Activated T-cell treated with anti-CD3 and anti-CD28 coated beads, Interleukin-2, amount 50 U/mL, for 4 hours (primary cell): ENCODE data around the gene ZBED4. TPM values are rescaled to one million over a fixed set of nuclear protein-coding genes. Genes with fewer than 3 reads are reported as not detected.

Source experiments
- ATAC-seq, 2 donors: fragments of 200-7000 bp; cut with Tn5 transposase; one replicate each; pipeline ENCODE4 v1.10.0; 2021
- DNase-seq: peaks from one replicate; pipeline ENCODE4 v3.0.0-alpha.2; 2020
- H3K27me3 Mint-ChIP-seq: one replicate; pipeline ENCODE4 v1.8.0; 2021; ENCODE audit warnings: low read depth, mixed read lengths
- H3K36me3 Mint-ChIP-seq: one replicate; pipeline ENCODE4 v1.8.0; 2022; ENCODE audit warnings: mixed read lengths; ENCODE audit not compliant: insufficient read depth
- H3K4me1 Mint-ChIP-seq: one replicate; pipeline ENCODE4 v1.8.0; 2021; ENCODE audit warnings: low read depth, mixed read lengths
- H3K4me3 Mint-ChIP-seq: one replicate; pipeline ENCODE4 v1.8.0; 2021; ENCODE audit warnings: mild to moderate bottlenecking, moderate library complexity, mixed read lengths
- H3K9me3 Mint-ChIP-seq: one replicate; pipeline ENCODE4 v1.8.0; 2021; ENCODE audit warnings: mixed read lengths
- total RNA-seq, 3 donors: library from RNA; stranded (reverse); gene quantifications; one replicate each; pipeline ENCODE4 v1.2.1, GENCODE V29; 2021

Gene ZBED4
- total RNA-seq, 3 donors from 2014 or later = 16.5 to 17.7 (median 16.8) TPM

DNA sequence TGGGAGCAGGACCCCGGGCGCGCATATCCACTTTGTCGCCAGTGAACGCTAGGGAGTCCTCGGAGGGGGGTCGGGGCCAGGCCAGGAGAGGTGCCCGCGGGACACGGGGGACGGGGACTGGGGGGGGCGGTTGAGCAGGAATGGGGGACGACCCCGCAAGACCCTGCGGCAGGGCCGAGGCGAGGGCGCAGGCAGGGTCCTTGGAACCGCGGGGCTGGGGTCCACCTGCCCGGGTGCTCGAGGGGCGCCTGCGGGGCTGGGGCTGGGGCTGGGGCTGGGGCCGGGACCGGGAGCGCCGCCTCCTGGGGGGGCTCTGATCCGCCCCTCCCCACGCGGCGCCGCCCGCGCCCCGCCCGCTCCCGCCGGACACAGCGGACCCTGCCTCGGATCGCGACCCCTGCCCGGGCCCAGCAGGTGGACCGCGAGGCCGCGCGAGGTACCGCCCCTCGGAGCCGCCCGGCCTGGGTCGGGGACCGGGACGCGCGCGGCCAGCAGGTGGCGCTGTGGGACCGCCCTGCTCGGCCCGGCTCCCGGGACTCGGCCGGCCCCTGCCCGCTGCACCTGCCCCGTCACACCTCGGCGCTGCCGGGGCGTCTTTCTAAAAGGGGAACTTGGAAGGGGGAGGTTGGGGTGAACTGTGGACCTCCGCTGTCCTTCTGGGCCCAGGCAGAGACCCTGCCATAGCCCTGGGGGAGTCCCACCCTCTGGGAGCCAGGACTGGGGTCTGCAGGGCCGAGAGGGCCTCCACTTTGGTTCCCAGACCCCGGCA is 75.8 kb downstream of the ZBED4 start:
- peak; percentile 84 to 85 for ATAC-seq
- peaks cover 6% of the 10 kb centered on the region for H3K36me3 Mint-ChIP-seq
- no peaks in the 10 kb centered on the region for H3K27me3 Mint-ChIP-seq
- H3K4me1 Mint-ChIP-seq = peaks cover 48% of the 10 kb centered on the region
- H3K9me3 Mint-ChIP-seq = no peaks in the 10 kb centered on the region
- H3K4me3 Mint-ChIP-seq = peak overlapping the region; percentile 11
- peak; percentile 80 for DNase-seq

DNA sequence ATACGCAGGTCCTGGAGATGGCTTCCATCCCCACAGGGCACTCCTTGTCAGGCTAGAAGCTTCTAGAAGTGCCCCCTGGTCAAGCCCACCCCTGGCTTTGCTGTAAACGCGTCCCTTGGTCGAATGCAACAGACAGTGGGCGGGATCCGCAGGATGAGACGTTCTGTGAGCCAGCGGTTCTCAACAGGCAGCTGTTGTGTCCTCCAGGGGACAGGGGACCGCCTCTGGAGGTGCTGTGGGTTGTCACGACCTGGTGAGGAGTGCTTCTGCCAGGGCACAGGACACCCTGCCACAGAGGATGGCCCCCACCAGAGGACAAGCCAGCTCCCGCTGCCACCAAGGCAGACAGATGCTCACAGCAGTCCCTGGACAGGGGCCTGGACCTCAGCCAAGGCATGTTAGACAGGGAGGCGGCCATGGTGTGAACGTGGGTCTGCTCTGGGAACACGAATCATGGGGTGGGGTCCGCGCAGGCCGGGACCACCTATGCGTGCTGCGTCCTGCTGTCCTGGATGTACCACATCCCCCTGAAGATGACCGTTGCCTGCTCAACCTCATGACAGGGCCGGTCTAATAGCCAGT is 76.4 kb downstream of the ZBED4 start:
- DNase-seq = no peak
- Mint-ChIP-seq H3K4me3 (peak overlapping the region; percentile 11), H3K9me3 (no peaks in the 10 kb centered on the region), H3K4me1 (peaks cover 47% of the 10 kb centered on the region), H3K27me3 (no peaks in the 10 kb centered on the region), H3K36me3 (peaks cover 5% of the 10 kb centered on the region)
- ATAC-seq = no peak

DNA sequence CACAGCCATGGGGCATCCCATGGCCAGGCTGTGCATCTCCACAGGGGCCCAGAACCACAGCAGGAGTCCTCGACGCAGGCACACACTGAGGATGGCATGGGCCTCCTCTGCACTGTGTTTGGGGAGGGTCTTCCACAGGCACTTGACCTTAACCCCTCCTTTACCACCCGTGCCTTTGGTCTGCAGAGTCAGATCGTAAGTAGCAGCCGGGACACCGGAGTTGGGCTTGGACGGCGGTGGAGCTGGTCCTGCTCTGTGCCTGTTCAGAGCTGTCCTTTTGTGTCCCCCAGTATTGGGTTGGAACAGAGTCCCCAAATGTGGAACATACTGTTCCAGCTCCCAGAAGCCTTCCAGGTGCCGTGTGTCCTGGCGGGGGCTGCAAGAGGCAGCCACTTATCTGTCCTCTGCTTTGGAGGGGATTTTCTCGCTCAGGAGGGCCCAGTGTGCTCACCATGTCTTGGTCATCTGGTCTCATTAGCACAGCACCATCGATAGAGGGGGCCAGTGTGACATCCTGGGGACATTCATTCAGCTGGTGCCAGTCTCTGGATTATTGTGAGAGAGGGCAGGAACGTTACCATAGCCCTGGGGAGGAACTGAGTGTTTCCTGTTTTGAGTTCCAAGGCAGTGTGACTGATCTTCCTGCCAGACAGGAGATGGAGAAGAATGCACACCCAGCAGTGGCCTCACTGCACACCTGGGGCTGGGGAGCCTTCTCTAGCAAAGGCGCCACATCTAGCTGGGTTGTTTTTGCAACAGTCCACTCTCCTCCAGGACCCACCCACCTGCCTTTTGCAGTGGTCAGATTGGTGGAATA is 77.2 kb downstream of the ZBED4 start:
- Mint-ChIP-seq H3K9me3 (no peaks in the 10 kb centered on the region), H3K27me3 (no peaks in the 10 kb centered on the region), H3K36me3 (peaks cover 4% of the 10 kb centered on the region), H3K4me3 (peak overlapping the region; percentile 2), H3K4me1 (peaks cover 40% of the 10 kb centered on the region)
- ATAC-seq = peak in 1 of 2 donors; percentile 5
- peak; percentile 38 for DNase-seq

DNA sequence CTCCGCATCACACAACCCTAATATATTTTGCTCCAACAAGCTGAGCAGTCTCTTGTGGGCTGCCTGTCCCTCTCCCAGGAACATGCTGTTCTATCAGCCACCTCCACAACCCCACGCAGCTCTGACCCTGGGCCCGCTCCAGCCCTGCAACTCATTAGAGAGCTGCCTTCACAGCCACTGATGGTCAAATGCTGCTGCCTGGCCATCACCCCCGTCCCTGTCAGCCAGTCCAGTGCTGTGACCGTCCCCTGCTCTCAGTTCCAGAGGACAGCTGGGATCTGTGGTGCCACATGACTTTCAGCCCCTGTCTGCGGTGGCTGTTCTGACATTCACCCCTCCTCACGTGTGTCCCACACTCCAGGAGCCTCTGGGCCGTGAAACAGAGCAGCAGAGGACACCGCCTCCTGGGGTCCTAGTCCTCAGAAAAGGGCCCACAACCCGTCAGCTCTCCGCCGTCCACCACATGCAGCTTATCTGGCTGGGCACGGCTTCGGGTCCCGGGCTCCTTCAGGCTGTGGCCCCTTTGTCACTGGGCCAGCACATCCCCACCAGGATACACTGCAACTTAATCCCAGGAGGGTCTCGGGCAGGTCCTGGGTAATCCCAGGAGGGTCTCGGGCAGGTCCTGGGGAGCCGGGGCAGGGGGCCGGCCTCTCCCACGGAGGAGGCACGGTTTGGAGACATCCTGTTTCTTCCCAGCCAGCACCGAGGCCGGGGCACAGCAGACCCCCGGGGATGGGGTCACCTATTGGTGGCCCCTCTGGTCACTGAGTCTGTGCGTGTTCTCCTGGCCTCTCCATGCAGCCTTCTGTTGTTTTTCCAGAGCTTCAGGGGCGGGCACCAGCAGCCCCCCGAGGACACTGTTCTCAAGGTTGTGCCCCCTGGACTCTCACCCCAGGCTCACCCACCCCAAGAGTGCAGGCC is 79.9 kb downstream of the ZBED4 start:
- Mint-ChIP-seq H3K36me3 (no peaks in the 10 kb centered on the region), H3K4me1 (peaks cover 38% of the 10 kb centered on the region), H3K27me3 (no peaks in the 10 kb centered on the region), H3K9me3 (no peaks in the 10 kb centered on the region), H3K4me3 (peak overlapping the region; percentile 45)
- no peak for ATAC-seq
- DNase-seq = no peak

DNA sequence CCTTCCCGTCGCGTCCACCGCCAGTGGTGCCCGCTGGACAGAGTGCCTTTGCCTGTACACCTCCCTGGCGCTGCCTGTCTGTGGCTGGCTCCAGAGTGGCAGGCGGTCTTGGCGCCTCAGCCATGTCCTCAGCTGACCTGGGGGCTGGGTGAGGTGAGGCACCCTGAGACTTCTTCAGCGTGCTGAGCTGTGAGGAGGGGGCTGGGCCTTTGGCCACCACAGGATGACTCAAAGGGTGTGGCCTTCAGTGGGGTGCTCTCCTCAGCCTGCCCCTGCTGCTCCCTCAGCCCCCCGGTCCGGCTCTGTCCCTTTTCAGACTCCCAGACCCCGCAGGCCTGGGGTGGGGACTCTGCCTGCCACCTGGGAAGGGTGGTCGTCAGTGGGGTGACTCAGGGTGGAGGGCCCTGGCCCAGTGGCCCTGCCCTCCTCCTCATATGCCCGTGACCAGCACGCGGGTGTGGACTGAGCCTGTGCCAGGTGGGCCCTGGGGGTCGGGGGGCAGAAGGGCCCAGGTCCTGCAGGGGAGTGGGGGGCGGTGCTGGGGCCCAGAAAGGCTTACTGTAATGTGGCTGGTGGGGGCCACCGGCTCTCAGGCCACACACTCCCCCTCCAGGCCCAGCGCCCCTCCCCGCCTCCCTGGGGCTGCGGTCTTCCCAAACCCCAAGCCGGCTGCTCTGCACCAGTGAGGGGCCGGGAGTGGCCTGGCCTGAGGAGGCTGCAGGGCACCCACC is 80.7 kb downstream of the ZBED4 start:
- Mint-ChIP-seq H3K4me3 (peak overlapping the region; percentile 45), H3K36me3 (no peaks in the 10 kb centered on the region), H3K4me1 (peaks cover 38% of the 10 kb centered on the region), H3K9me3 (no peaks in the 10 kb centered on the region), H3K27me3 (no peaks in the 10 kb centered on the region)
- DNase-seq (no peak), ATAC-seq (no peak)

DNA sequence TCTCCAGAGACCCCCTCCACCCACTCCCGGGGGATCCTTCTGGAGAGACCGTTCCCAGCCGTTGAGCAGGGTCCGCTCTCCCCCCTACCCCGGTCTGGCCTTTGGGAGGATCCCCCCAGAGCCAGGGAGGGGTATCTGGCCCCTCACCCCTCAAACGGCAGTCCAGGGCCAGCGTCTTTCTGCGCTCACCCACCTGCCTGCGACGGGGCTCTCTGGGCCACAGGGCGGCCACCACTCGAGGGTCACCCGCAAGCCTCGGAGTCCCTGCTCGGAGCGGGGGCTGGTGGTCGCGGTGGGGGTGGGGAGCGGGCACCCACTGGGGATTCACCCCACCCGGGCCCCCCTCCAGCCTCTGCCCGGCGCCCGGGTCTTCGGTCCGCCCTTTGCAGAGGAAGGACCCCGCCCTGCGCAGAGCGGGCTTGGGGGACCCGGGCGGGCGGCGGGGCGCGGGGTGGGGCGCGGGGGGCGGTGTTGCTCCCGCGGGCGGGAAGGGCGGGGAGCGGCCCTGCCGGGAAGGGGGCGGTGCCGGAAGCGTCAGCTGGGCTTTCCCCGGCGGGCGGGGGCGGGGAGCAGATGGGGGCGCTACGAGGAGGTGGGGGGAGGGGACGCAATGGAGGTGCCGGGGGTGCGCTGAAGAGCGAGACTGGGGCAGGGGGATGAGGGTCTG is 81.4 kb downstream of the ZBED4 start:
- ATAC-seq (peak; percentile 17 to 28), DNase-seq (peak; percentile 95)
- peak overlapping the region; percentile 54 for H3K4me3 Mint-ChIP-seq
- H3K9me3 Mint-ChIP-seq = no peaks in the 10 kb centered on the region
- H3K27me3 Mint-ChIP-seq = no peaks in the 10 kb centered on the region
- peaks cover 40% of the 10 kb centered on the region for H3K4me1 Mint-ChIP-seq
- no peaks in the 10 kb centered on the region for H3K36me3 Mint-ChIP-seq

DNA sequence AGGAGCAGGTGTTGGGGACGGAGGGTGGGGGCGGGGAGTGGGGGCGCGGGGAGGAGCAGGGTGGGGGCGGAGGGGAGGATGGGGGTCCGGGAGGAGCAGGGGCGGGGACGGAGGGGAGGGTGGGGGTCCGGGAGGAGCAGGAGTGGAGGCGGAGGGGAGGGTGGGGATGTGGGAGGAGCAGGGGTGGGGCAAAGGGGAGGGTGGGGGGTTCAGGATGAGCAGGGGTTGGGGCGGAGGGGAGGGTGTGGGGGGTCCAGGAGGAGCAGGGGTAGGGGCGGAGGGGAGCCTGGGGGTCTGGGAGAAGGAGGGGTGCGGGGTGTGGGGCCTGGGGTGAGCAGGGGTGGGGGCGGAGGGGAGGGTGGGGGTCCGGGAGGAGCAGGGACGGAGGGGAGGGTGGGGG is 81.9 kb downstream of the ZBED4 start:
- peaks cover 35% of the 10 kb centered on the region for H3K4me1 Mint-ChIP-seq
- H3K27me3 Mint-ChIP-seq = no peaks in the 10 kb centered on the region
- ATAC-seq = no peak
- no peaks in the 10 kb centered on the region for H3K9me3 Mint-ChIP-seq
- no peak for DNase-seq
- peak overlapping the region; percentile 19 for H3K4me3 Mint-ChIP-seq
- H3K36me3 Mint-ChIP-seq = no peaks in the 10 kb centered on the region

DNA sequence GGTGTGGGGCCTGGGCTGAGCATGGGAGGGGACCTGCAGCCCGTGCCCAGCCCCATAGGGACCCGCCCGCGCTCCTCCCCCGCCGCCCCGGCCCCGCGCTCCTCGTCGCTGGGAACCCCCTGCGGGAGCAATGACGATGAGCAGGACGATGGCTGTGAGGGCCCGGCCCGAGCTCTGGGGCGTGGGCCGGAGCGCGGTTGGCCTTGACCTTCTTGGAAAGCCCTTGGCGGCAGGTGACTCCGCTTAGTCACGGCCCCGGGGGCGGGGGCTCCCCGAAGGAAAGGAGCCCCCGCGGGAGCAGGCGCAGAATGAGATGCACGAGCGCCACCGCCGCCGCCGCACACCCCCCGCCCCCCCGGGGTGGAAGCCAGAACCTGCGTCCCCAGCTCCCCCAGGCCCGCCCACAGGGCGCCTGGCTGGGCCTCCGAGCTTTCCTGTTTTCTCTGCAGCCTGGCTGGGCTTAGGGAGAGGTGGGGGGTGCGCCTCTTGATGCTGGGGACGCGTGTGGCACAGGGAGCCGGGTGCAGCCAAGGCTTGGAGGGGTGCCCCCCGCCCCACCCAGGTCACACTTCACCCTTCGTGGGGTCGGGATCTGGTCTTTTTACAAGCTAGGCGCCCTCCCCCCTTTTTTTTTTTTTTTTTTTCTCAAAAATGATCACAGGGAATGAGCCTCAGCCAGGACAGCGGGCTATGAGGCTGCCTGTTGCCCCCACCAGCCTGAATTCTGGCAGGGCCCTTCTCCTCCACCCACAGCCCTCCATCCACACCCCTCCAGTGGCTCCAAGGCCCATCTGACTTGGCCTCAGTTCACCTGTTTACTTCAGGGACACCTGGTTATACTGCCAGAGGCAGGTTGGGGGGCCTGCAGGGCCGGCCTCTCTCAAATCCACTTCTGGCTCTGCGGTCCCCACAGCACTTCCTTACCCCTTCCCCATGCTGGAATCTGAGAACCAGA is 82.7 kb downstream of the ZBED4 start:
- H3K27me3 Mint-ChIP-seq = no peaks in the 10 kb centered on the region
- peaks cover 28% of the 10 kb centered on the region for H3K4me1 Mint-ChIP-seq
- no peaks in the 10 kb centered on the region for H3K36me3 Mint-ChIP-seq
- H3K4me3 Mint-ChIP-seq = peak overlapping the region; percentile 64
- peak; percentile 82 to 83 for ATAC-seq
- no peaks in the 10 kb centered on the region for H3K9me3 Mint-ChIP-seq
- DNase-seq = peak; percentile 98

DNA sequence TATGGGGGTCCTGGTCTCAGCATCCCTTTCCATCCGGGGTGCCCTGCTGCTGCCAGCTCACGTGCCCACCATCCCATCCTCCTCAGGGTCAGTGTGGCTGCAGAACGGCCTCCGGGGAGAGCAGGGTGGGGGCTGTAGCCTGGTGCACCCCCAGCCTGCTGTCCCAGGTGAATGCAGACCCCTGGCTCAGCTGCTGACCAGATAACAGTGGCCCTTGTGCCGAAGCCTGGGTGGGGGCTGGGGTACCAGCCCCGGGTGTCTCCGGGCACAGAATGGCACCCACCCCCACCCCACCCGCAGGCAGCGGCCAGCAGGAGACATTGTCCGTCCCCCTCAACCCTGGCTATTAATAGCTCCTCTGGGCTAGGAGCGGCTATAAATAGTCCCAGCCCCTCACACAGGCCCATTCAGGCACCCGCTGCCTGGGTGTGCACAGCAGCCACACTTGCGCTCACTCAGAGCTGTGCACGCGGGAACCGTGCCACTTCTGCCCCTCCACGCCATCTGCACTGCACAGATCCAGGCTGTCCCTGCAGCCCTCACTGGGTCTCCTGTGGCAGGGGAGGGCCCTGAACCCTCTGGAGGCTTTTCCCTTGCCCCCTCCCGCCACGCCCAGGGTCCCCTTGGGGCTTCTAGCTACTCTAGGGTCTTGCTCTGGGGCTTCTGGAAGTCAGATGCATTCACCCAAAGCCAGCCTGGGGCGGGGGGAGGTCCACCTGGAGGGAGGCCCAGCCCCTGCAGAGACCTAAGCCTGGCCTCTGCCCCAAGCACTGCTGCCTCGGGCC is 83.5 kb downstream of the ZBED4 start:
- H3K4me3 Mint-ChIP-seq = peak overlapping the region; percentile 64
- peaks cover 22% of the 10 kb centered on the region for H3K4me1 Mint-ChIP-seq
- no peaks in the 10 kb centered on the region for H3K36me3 Mint-ChIP-seq
- no peak for DNase-seq
- H3K27me3 Mint-ChIP-seq = no peaks in the 10 kb centered on the region
- H3K9me3 Mint-ChIP-seq = no peaks in the 10 kb centered on the region
- no peak for ATAC-seq

DNA sequence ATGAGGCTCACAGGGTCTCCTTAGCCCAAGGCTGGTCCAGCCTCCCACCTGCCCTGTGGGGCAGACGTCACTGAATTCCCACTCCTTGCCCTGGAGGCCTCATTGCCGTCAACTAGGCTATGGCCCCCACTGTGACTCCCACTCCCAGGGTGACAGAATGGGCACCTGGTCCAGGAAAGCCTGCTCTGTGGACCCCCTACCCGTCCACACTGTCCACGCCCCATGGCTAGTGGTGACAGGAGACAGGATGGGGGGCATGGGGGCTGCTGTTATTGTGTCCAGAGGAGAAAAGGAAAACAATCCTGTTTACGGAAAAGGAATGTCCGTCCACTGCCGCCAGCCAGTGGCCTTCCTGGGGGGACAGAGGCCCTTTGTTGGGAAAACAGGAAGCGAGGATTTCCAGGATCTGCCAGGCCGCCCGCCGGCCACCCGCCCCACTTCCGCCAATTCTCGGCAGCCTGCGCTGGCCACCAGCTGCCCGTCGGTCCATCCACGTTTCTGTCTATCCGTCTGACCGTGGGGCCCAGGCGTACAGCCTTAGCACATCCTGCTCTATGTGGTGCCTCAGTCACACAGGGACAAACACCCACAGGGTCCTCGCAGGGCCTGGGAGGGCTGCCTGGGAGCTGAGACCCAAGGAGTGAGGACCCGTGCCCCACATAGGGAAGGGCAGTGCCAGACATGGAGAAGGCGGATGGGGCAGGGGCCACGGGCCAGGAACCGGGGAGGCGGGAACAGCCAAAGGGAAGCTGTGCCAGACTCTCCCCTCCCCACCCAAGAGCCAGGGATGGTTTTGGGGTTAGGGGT is 84.3 kb downstream of the ZBED4 start:
- Mint-ChIP-seq H3K27me3 (no peaks in the 10 kb centered on the region), H3K4me1 (peaks cover 17% of the 10 kb centered on the region), H3K4me3 (no peak overlapping the region), H3K9me3 (no peaks in the 10 kb centered on the region), H3K36me3 (no peaks in the 10 kb centered on the region)
- ATAC-seq (no peak), DNase-seq (no peak)

DNA sequence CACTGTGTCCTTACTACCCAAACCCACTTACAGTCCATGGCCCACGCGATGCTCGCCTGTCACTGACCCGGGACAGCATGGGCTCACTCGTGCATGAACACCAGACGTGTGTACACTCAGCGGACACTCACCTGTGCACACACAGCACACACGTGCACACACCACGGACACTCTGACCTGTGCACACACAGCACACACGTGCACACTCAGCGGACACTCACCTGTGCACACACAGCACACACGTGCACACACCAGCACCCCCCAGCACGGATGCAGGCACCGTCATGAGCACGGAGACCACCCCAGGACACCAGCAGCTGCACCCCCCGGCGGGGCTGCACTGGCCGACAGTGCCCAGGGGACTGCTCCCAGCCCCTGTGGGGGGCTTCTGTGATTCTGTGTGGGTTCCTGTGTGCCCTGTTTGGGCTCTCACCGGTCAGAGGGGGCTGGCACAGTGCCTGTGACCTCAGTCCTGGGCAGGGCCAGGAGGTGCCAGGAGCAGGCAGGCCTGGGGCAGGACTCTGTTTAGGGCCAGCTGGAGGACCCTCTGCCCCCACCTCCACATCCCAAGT is 85.0 kb downstream of the ZBED4 start:
- Mint-ChIP-seq H3K9me3 (no peaks in the 10 kb centered on the region), H3K36me3 (no peaks in the 10 kb centered on the region), H3K4me3 (no peak overlapping the region), H3K27me3 (no peaks in the 10 kb centered on the region), H3K4me1 (peaks cover 11% of the 10 kb centered on the region)
- DNase-seq = no peak
- no peak for ATAC-seq
